ENCODE data around the gene ARHGAP33. TPM values are rescaled to one million over a fixed set of nuclear protein-coding genes. Genes with fewer than 3 reads are reported as not detected.
A peak's percentile ranks its signal among the peaks of the same experiment; 100 is the strongest.

The ARHGAP33 gene
- total and polyA plus RNA-seq, 4 experiments from 2014 or later = 0.29 to 19.4 (median 15.8) TPM; not detected in 1

- Mint-ChIP-seq H3K4me1 (peaks cover 0 to 13% (median 2%) of the 10 kb centered on the region in 4 donors), H3K36me3 (no peaks in the 10 kb centered on the region), H3K27ac (peak overlapping the region in 1 of 7 donors; percentile 27), H3K9me3 (peaks cover 0 to 3% (median 0%) of the 10 kb centered on the region in 8 donors), H3K27me3 (peaks cover 19 to 24% of the 10 kb centered on the region in 2 donors), H3K4me3 (peak overlapping the region in 1 of 8 donors; percentile 17)
- POLR2A ChIA-PET (ENCODE audit: partially characterized antibody) = no interaction called here
- DNase-seq = no peak
- no peak overlapping the region for H3K27ac ChIP-seq (ENCODE audit: low read depth, low read length)
- no peak overlapping the region for H3K4me3 ChIP-seq (ENCODE audit: low read length in 2 of 2)
- CTCF ChIA-PET (ENCODE audit: partially characterized antibody) = no interaction called here
- no peaks in the 10 kb centered on the region for H3K27me3 ChIP-seq (ENCODE audit: insufficient read depth, low read length)
- H3K36me3 ChIP-seq (ENCODE audit: insufficient read depth, low read length) = no peaks in the 10 kb centered on the region
- H3K9me3 ChIP-seq (ENCODE audit: control insufficient read depth in 1 of 2, low read length in 2 of 2) = no peaks in the 10 kb centered on the region
- H3K4me1 ChIP-seq (ENCODE audit: insufficient read depth, low read length) = no peaks in the 10 kb centered on the region
- intact Hi-C loops (cut with micrococcal nuclease) = no loop called here
Observed at GRCh38 chr19:35796645-35797542, 21.5 kb downstream of the ARHGAP33 start.

GRCh38 chr19:35797663-35798062, 22.3 kb downstream of the ARHGAP33 start:
- H3K27ac ChIP-seq (ENCODE audit: low read depth, low read length) = no peak overlapping the region
- no peaks in the 10 kb centered on the region for H3K9me3 ChIP-seq (ENCODE audit: control insufficient read depth in 1 of 2, low read length in 2 of 2)
- CTCF ChIA-PET (ENCODE audit: partially characterized antibody) = no interaction called here
- DNase-seq = no peak
- H3K27me3 ChIP-seq (ENCODE audit: insufficient read depth, low read length) = no peaks in the 10 kb centered on the region
- H3K4me3 ChIP-seq (ENCODE audit: low read length in 2 of 2) = no peak overlapping the region
- Mint-ChIP-seq H3K4me3 (no peak overlapping the region), H3K27me3 (peaks cover 19 to 23% of the 10 kb centered on the region in 2 donors), H3K4me1 (peaks cover 0 to 13% (median 2%) of the 10 kb centered on the region in 4 donors), H3K36me3 (no peaks in the 10 kb centered on the region), H3K27ac (no peak overlapping the region), H3K9me3 (peaks cover 0 to 3% (median 0%) of the 10 kb centered on the region in 8 donors)
- no peaks in the 10 kb centered on the region for H3K36me3 ChIP-seq (ENCODE audit: insufficient read depth, low read length)
- POLR2A ChIA-PET (ENCODE audit: partially characterized antibody) = no interaction called here
- H3K4me1 ChIP-seq (ENCODE audit: insufficient read depth, low read length) = no peaks in the 10 kb centered on the region
- intact Hi-C loops (cut with micrococcal nuclease) = no loop called here

GRCh38 chr19:35801828-35802227, 26.5 kb downstream of the ARHGAP33 start:
- Histone ChIP-seq H3K36me3 (ENCODE audit: insufficient read depth, low read length) (no peaks in the 10 kb centered on the region), H3K4me1 (ENCODE audit: insufficient read depth, low read length) (peaks cover 8% of the 10 kb centered on the region), H3K4me3 (ENCODE audit: low read length in 2 of 2) (no peak overlapping the region), H3K27ac (ENCODE audit: low read depth, low read length) (no peak overlapping the region), H3K9me3 (ENCODE audit: control insufficient read depth in 1 of 2, low read length in 2 of 2) (no peaks in the 10 kb centered on the region), H3K27me3 (ENCODE audit: insufficient read depth, low read length) (no peaks in the 10 kb centered on the region)
- Mint-ChIP-seq H3K4me3 (no peak overlapping the region), H3K27ac (peak overlapping the region in 1 of 7 donors; percentile 1), H3K9me3 (no peaks in the 10 kb centered on the region), H3K36me3 (no peaks in the 10 kb centered on the region), H3K4me1 (peaks cover 5 to 16% (median 8%) of the 10 kb centered on the region in 4 donors), H3K27me3 (peaks cover 7 to 9% of the 10 kb centered on the region in 2 donors)
- POLR2A ChIA-PET (ENCODE audit: partially characterized antibody) = no interaction called here
- intact Hi-C loops (cut with micrococcal nuclease) = no loop called here
- CTCF ChIA-PET (ENCODE audit: partially characterized antibody) = no interaction called here
- no peak for DNase-seq

GRCh38 chr19:35805526-35806102, 30.2 kb downstream of the ARHGAP33 start:
- intact Hi-C loops (cut with micrococcal nuclease) = no loop called here
- Mint-ChIP-seq H3K4me1 (peaks cover 2 to 10% (median 7%) of the 10 kb centered on the region in 4 donors), H3K27ac (no peak overlapping the region), H3K36me3 (no peaks in the 10 kb centered on the region), H3K4me3 (no peak overlapping the region), H3K27me3 (peaks cover 1% of the 10 kb centered on the region in 2 donors), H3K9me3 (no peaks in the 10 kb centered on the region)
- DNase-seq = no peak
- Histone ChIP-seq H3K4me3 (ENCODE audit: low read length in 2 of 2) (no peak overlapping the region), H3K36me3 (ENCODE audit: insufficient read depth, low read length) (no peaks in the 10 kb centered on the region), H3K27ac (ENCODE audit: low read depth, low read length) (no peak overlapping the region), H3K9me3 (ENCODE audit: control insufficient read depth in 1 of 2, low read length in 2 of 2) (no peaks in the 10 kb centered on the region), H3K27me3 (ENCODE audit: insufficient read depth, low read length) (no peaks in the 10 kb centered on the region), H3K4me1 (ENCODE audit: insufficient read depth, low read length) (peaks cover 8% of the 10 kb centered on the region)
- ChIA-PET POLR2A (ENCODE audit: partially characterized antibody) (no interaction called here), CTCF (ENCODE audit: partially characterized antibody) (no interaction called here)

GRCh38 chr19:35806597-35806996, 31.2 kb downstream of the ARHGAP33 start:
- Mint-ChIP-seq H3K27me3 (peaks cover 3% of the 10 kb centered on the region in 2 donors), H3K9me3 (peaks cover 0 to 1% (median 0%) of the 10 kb centered on the region in 8 donors), H3K36me3 (no peaks in the 10 kb centered on the region), H3K4me3 (no peak overlapping the region), H3K4me1 (peaks cover 2 to 10% (median 7%) of the 10 kb centered on the region in 4 donors), H3K27ac (no peak overlapping the region)
- no peaks in the 10 kb centered on the region for H3K27me3 ChIP-seq (ENCODE audit: insufficient read depth, low read length)
- DNase-seq = no peak
- no peak overlapping the region for H3K4me3 ChIP-seq (ENCODE audit: low read length in 2 of 2)
- no peaks in the 10 kb centered on the region for H3K9me3 ChIP-seq (ENCODE audit: control insufficient read depth in 1 of 2, low read length in 2 of 2)
- H3K36me3 ChIP-seq (ENCODE audit: insufficient read depth, low read length) = no peaks in the 10 kb centered on the region
- POLR2A ChIA-PET (ENCODE audit: partially characterized antibody) = no interaction called here
- H3K27ac ChIP-seq (ENCODE audit: low read depth, low read length) = no peak overlapping the region
- CTCF ChIA-PET (ENCODE audit: partially characterized antibody) = no interaction called here
- intact Hi-C loops (cut with micrococcal nuclease) = no loop called here
- H3K4me1 ChIP-seq (ENCODE audit: insufficient read depth, low read length) = peaks cover 8% of the 10 kb centered on the region

- H3K36me3 Mint-ChIP-seq = no peaks in the 10 kb centered on the region
Observed at GRCh38 chr19:35807633-35808032, 32.3 kb downstream of the ARHGAP33 start.

More at GRCh38 chr19:35807633-35808032, 32.3 kb downstream of the ARHGAP33 start:
- Mint-ChIP-seq H3K4me3 (no peak overlapping the region), H3K4me1 (peaks cover 2 to 10% (median 7%) of the 10 kb centered on the region in 4 donors), H3K9me3 (peaks cover 0 to 1% (median 0%) of the 10 kb centered on the region in 8 donors), H3K27ac (no peak overlapping the region), H3K27me3 (peaks cover 3 to 5% of the 10 kb centered on the region in 2 donors)
- DNase-seq = no peak
- Histone ChIP-seq H3K27me3 (ENCODE audit: insufficient read depth, low read length) (no peaks in the 10 kb centered on the region), H3K4me3 (ENCODE audit: low read length in 2 of 2) (no peak overlapping the region), H3K4me1 (ENCODE audit: insufficient read depth, low read length) (peaks cover 8% of the 10 kb centered on the region), H3K9me3 (ENCODE audit: control insufficient read depth in 1 of 2, low read length in 2 of 2) (no peaks in the 10 kb centered on the region), H3K36me3 (ENCODE audit: insufficient read depth, low read length) (no peaks in the 10 kb centered on the region), H3K27ac (ENCODE audit: low read depth, low read length) (no peak overlapping the region)
- ChIA-PET CTCF (ENCODE audit: partially characterized antibody) (no interaction called here), POLR2A (ENCODE audit: partially characterized antibody) (no interaction called here)
- intact Hi-C loops (cut with micrococcal nuclease) = no loop called here
